ENCODE measurements around the gene ITGAD. TPM values are rescaled to one million over a fixed set of nuclear protein-coding genes. Genes with fewer than 3 reads are reported as not detected.

ITGAD gene
- total and polyA plus RNA-seq, 2 of the 13 experiments (the other 11 are each of a cell fraction or from before 2014, with no cell fraction given) = not detected

- TF ChIP-seq HOMEZ (CRISPR knock-in tag; IDR thresholded peaks at IDR 0.05; ENCODE audit: low read depth) (peak; percentile 86; the same call in 1 of the 2 replicates), HHEX (CRISPR knock-in tag; IDR thresholded peaks at IDR 0.05) (0 out of 2 replicates have a peak, but pooled peaks have one; percentile 6), ZNF598 (CRISPR knock-in tag; IDR thresholded peaks at IDR 0.05; ENCODE audit: borderline replicate concordance) (peak; percentile 98), SNAI1 (CRISPR knock-in tag; IDR thresholded peaks at IDR 0.05; ENCODE audit: borderline replicate concordance) (no peak; the same call in none of the 2 replicates), ZNF414 (CRISPR knock-in tag; IDR thresholded peaks at IDR 0.05) (peak; percentile 94), ZNF292 (CRISPR knock-in tag; IDR thresholded peaks at IDR 0.05; ENCODE audit: borderline replicate concordance, low read depth) (peak; percentile 98), RBAK (CRISPR knock-in tag; IDR thresholded peaks at IDR 0.05) (peak; percentile 84; the same call in 1 of the 2 replicates), CSRNP1 (CRISPR knock-in tag; IDR thresholded peaks at IDR 0.05) (peak; percentile 93), NFRKB (IDR thresholded peaks at IDR 0.05) (no peak), CBFB (CRISPR knock-in tag; IDR thresholded peaks at IDR 0.05) (peak; percentile 77; the same call in 1 of the 2 replicates), MXD1 (CRISPR knock-in tag; IDR thresholded peaks at IDR 0.05) (peak; percentile 69), NKX3-1 (CRISPR knock-in tag; IDR thresholded peaks at IDR 0.05) (peak; percentile 55), SIN3B (IDR thresholded peaks at IDR 0.05; ENCODE audit: low read length) (no peak), ZFP41 (CRISPR knock-in tag; IDR thresholded peaks at IDR 0.05; ENCODE audit: borderline replicate concordance) (peak; percentile 26; the same call in 1 of the 2 replicates)
- TF ChIP-seq, protein P1, sequence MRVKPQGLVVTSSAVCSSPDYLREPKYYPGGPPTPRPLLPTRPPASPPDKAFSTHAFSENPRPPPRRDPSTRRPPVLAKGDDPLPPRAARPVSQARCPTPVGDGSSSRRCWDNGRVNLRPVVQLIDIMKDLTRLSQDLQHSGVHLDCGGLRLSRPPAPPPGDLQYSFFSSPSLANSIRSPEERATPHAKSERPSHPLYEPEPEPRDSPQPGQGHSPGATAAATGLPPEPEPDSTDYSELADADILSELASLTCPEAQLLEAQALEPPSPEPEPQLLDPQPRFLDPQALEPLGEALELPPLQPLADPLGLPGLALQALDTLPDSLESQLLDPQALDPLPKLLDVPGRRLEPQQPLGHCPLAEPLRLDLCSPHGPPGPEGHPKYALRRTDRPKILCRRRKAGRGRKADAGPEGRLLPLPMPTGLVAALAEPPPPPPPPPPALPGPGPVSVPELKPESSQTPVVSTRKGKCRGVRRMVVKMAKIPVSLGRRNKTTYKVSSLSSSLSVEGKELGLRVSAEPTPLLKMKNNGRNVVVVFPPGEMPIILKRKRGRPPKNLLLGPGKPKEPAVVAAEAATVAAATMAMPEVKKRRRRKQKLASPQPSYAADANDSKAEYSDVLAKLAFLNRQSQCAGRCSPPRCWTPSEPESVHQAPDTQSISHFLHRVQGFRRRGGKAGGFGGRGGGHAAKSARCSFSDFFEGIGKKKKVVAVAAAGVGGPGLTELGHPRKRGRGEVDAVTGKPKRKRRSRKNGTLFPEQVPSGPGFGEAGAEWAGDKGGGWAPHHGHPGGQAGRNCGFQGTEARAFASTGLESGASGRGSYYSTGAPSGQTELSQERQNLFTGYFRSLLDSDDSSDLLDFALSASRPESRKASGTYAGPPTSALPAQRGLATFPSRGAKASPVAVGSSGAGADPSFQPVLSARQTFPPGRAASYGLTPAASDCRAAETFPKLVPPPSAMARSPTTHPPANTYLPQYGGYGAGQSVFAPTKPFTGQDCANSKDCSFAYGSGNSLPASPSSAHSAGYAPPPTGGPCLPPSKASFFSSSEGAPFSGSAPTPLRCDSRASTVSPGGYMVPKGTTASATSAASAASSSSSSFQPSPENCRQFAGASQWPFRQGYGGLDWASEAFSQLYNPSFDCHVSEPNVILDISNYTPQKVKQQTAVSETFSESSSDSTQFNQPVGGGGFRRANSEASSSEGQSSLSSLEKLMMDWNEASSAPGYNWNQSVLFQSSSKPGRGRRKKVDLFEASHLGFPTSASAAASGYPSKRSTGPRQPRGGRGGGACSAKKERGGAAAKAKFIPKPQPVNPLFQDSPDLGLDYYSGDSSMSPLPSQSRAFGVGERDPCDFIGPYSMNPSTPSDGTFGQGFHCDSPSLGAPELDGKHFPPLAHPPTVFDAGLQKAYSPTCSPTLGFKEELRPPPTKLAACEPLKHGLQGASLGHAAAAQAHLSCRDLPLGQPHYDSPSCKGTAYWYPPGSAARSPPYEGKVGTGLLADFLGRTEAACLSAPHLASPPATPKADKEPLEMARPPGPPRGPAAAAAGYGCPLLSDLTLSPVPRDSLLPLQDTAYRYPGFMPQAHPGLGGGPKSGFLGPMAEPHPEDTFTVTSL (CRISPR knock-in tag; IDR thresholded peaks at IDR 0.05; ENCODE audit: borderline replicate concordance) = peak; percentile 58; the same call in 1 of the 2 replicates
- TF ChIP-seq, protein P2, sequence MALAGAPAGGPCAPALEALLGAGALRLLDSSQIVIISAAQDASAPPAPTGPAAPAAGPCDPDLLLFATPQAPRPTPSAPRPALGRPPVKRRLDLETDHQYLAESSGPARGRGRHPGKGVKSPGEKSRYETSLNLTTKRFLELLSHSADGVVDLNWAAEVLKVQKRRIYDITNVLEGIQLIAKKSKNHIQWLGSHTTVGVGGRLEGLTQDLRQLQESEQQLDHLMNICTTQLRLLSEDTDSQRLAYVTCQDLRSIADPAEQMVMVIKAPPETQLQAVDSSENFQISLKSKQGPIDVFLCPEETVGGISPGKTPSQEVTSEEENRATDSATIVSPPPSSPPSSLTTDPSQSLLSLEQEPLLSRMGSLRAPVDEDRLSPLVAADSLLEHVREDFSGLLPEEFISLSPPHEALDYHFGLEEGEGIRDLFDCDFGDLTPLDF (CRISPR knock-in tag; IDR thresholded peaks at IDR 0.05) = no peak
These were observed 65.1 kb downstream of the ITGAD start (continued) for GRCh38 chr16:31458073-31458843.

Measured in HepG2 (cell line).